Mucosa of gallbladder (tissue), 1 donor: ENCODE measurements around the gene PDLIM3. TPM values are rescaled to one million over a fixed set of nuclear protein-coding genes. Genes with fewer than 3 reads are reported as not detected.
"Not testable (repeated sequence)": the region's sequence is repeated elsewhere in the genome, so short reads cannot be mapped to it uniquely, and the experiment has no call there.

Source experiments
- DNase-seq: peaks from one replicate; pipeline ENCODE4 v3.0.0-alpha.2; 2020; ENCODE audit warnings: low spot score
- total RNA-seq: library from RNA; stranded (reverse); gene quantifications from one replicate; pipeline ENCODE4 v1.2.1, GENCODE V29; 2021
- donor health status: DM: no; HTN: no; CAD: no.

The PDLIM3 gene
- total RNA-seq, 1 donor from 2014 or later, result 85.5 TPM

GRCh38 chr4:185522451-185522850, 12.9 kb downstream of the PDLIM3 start:
- no peak for DNase-seq

GRCh38 chr4:185520119-185520518, 15.2 kb downstream of the PDLIM3 start:
- no peak for DNase-seq

- DNase-seq, result no peak
Measured at GRCh38 chr4:185518494-185518893, 16.8 kb downstream of the PDLIM3 start.

- no peak for DNase-seq
Measured at GRCh38 chr4:185518069-185518468, 17.2 kb downstream of the PDLIM3 start.

- DNase-seq, result no peak
Measured at GRCh38 chr4:185515248-185515647, 20.1 kb downstream of the PDLIM3 start.

GRCh38 chr4:185514182-185514697, 21.1 kb downstream of the PDLIM3 start:
- DNase-seq, result no peak

GRCh38 chr4:185513489-185514181, 21.7 kb downstream of the PDLIM3 start:
- DNase-seq, result no peak

- no peak for DNase-seq
Measured at GRCh38 chr4:185512516-185512915, 22.8 kb downstream of the PDLIM3 start.

- DNase-seq, result not testable (repeated sequence)
Measured at GRCh38 chr4:185511243-185511642, 24.1 kb downstream of the PDLIM3 start.

- no peak for DNase-seq
Measured at GRCh38 chr4:185510806-185511205, 24.5 kb downstream of the PDLIM3 start.

GRCh38 chr4:185508181-185508580, 27.1 kb downstream of the PDLIM3 start:
- DNase-seq, result no peak

- DNase-seq, result no peak
Measured at GRCh38 chr4:185506422-185506821, 28.9 kb downstream of the PDLIM3 start.

- peak; percentile 64 for DNase-seq
Measured at GRCh38 chr4:185504098-185505047, 30.9 kb downstream of the PDLIM3 start.

GRCh38 chr4:185502386-185502785, 32.9 kb downstream of the PDLIM3 start:
- DNase-seq, result no peak

- no peak for DNase-seq
Measured at GRCh38 chr4:185500576-185500975, 34.7 kb downstream of the PDLIM3 start.

GRCh38 chr4:185500035-185500434, 35.3 kb downstream of the PDLIM3 start:
- no peak for DNase-seq

GRCh38 chr4:185488650-185489049, 46.7 kb downstream of the PDLIM3 start:
- DNase-seq, result no peak

- DNase-seq, result no peak
Measured at GRCh38 chr4:185481401-185481800, 53.9 kb downstream of the PDLIM3 start.

- no peak for DNase-seq
Measured at GRCh38 chr4:185480016-185480732, 55.1 kb downstream of the PDLIM3 start.

GRCh38 chr4:185479507-185479971, 55.8 kb downstream of the PDLIM3 start:
- no peak for DNase-seq

GRCh38 chr4:185473247-185473646, 62.1 kb downstream of the PDLIM3 start:
- no peak for DNase-seq

GRCh38 chr4:185472103-185472542, 63.2 kb downstream of the PDLIM3 start:
- DNase-seq, result no peak
